K562 (cell line): Measurements from ENCODE around the gene CASKIN1. TPM values are rescaled to one million over a fixed set of nuclear protein-coding genes. Genes with fewer than 3 reads are reported as not detected.

ENCODE experiments used
- ATAC-seq: fragments of 200-7000 bp; cut with Tn5 transposase; 3 replicates; pipeline ENCODE4 v1.9.1; 2020; ENCODE audit warnings: moderate library complexity
- BruUV-seq: library from RNA; stranded (reverse); fragments of 400-500 nt; replicated peaks from 2 replicates; lab custom pipeline; 2021; lab: Mats Ljungman, UMichigan
- CTCF ChIA-PET: fragments of 300-600 bp; formaldehyde crosslinking; extraction: SDS; loops from one replicate; lab custom pipeline; 2021; ENCODE audit warnings: low intra/inter-chr PET ratio; lab: Yijun Ruan, JAX
- POLR2A ChIA-PET: fragments of 300-600, 350-650 bp; sonication (Branson Sonifier 250); formaldehyde crosslinking; extraction: SDS; loops from one replicate; lab custom pipeline; 2021; ENCODE audit warnings: antibody characterized with exemption, inconsistent platforms; lab: Yijun Ruan, JAX
- DNase-seq, 4 experiments: peaks; one replicate each; pipeline versions ENCODE4 v3.0.0 to v3.0.0-alpha.2; 2011 to 2018; ENCODE audit warnings: low spot score in 3 of 4, mixed read lengths in 3 of 4; ENCODE audit errors: extremely low read depth in 1 of 4
- FAIRE-seq: peaks from 2 replicates; lab custom pipeline; 2011; peaks lifted over from hg19 to GRCh38; lab: Jason Lieb, UNC
- H2AFZ ChIP-seq: 2 replicates; pipeline ENCODE4 v1.6.0; 2011; ENCODE audit warnings: low read depth, low read length, control low read depth, inconsistent platforms
- H3K27ac ChIP-seq: fragments of 200-600 bp; 3 replicates; pipeline ENCODE4 v1.8.0; 2011; ENCODE audit warnings: low read depth, mild to moderate bottlenecking, control low read depth, inconsistent platforms, low read length, moderate library complexity, mixed read lengths; ENCODE audit errors: extremely low read depth
- H3K27me3 ChIP-seq, 2 experiments: fragments of 300-600 bp in 1 of 2; 2 replicates in 1 of 2; 3 replicates in 1 of 2; pipeline versions ENCODE4 v1.6.0 to v1.8.0; 2011; ENCODE audit warnings: inconsistent platforms in 2 of 2, low read length in 2 of 2, mild to moderate bottlenecking in 1 of 2, mixed read lengths in 1 of 2, moderate library complexity in 1 of 2; ENCODE audit not compliant: control insufficient read depth in 2 of 2, insufficient read depth in 2 of 2
- H3K36me3 ChIP-seq: fragments of 300-600 bp; 3 replicates; pipeline ENCODE4 v1.8.0; 2011; ENCODE audit warnings: mild to moderate bottlenecking, low read length, inconsistent platforms; ENCODE audit not compliant: control insufficient read depth, insufficient read depth
- H3K4me1 ChIP-seq, 2 experiments: fragments of 200-600 bp in 1 of 2; replicated peaks in 1 of 2; 2 replicates in 1 of 2; 3 replicates in 1 of 2; pipeline versions ENCODE4 v1.5.1 to v1.8.0; 2011; ENCODE audit warnings: inconsistent platforms in 2 of 2, low read length in 2 of 2, mild to moderate bottlenecking in 1 of 2, mixed read lengths in 1 of 2, moderate library complexity in 1 of 2; ENCODE audit not compliant: control insufficient read depth in 2 of 2, insufficient read depth in 2 of 2
- H3K4me2 ChIP-seq: 2 replicates; pipeline ENCODE4 v1.6.1; 2011; ENCODE audit warnings: low read length, control low read depth, inconsistent platforms, mixed read lengths; ENCODE audit not compliant: insufficient read depth
- H3K4me3 ChIP-seq: fragments of 200-600 bp; sonication (generic), shearing (Covaris generic); 2 replicates; pipeline ENCODE4 v1.5.1; 2016; ENCODE audit warnings: control low read depth, inconsistent platforms
- H3K79me2 ChIP-seq: fragments of 200-600 bp; 3 replicates; pipeline ENCODE4 v1.8.0; 2011; ENCODE audit warnings: low read length, inconsistent platforms; ENCODE audit not compliant: control insufficient read depth, insufficient read depth
- H3K9ac ChIP-seq, 2 experiments: 2 replicates each; pipeline versions ENCODE4 v1.6.0 to v1.6.1; 2011; ENCODE audit warnings: low read depth in 2 of 2, low read length in 2 of 2, control low read depth in 1 of 2, inconsistent platforms in 1 of 2, mild to moderate bottlenecking in 1 of 2, mixed read lengths in 1 of 2; ENCODE audit not compliant: insufficient read depth in 1 of 2
- H3K9me1 ChIP-seq: one replicate; pipeline ENCODE4 v1.6.0; 2011; ENCODE audit warnings: inconsistent platforms, mild to moderate bottlenecking, low read length, moderate library complexity; ENCODE audit not compliant: control insufficient read depth, insufficient read depth
- H3K9me3 ChIP-seq: replicated peaks from 2 replicates; pipeline ENCODE4 v1.5.1; 2011; ENCODE audit warnings: low read depth, low read length, inconsistent platforms; ENCODE audit not compliant: control insufficient read depth, insufficient read depth
- H4K20me1 ChIP-seq: replicated peaks from 2 replicates; pipeline ENCODE4 v1.6.1; 2011; ENCODE audit warnings: low read length, inconsistent platforms, mixed read lengths; ENCODE audit not compliant: control insufficient read depth, insufficient read depth
- MECOM ChIP-seq: fragments of 250-450 bp; sonication (Bioruptor Pico); IDR thresholded peaks from 2 replicates; pipeline ENCODE4 v1.8.0; 2022; ENCODE audit warnings: inconsistent platforms
- PRPF4 ChIP-seq: fragments of 200-400 bp; formaldehyde crosslinking; IDR thresholded peaks from one replicate; pipeline ENCODE4 v1.6.1; 2017; ENCODE audit warnings: low read length, low read depth, mild to moderate bottlenecking; ENCODE audit not compliant: insufficient read depth, poor library complexity, severe bottlenecking
- TCF7L2 ChIP-seq: fragments of 150-350 bp; IDR thresholded peaks from 2 replicates; pipeline ENCODE4 v1.6.1; 2016; ENCODE audit warnings: low read depth, mild to moderate bottlenecking, low read length, moderate library complexity
- ZNF232 ChIP-seq: sonication (generic); formaldehyde crosslinking; IDR thresholded peaks from 2 replicates; pipeline ENCODE4 v1.8.0; 2022; ENCODE audit warnings: mild to moderate bottlenecking, missing genetic modification reagents
- whole genome bisulfite sequencing: fragments of 100-300 bp; shearing (Covaris generic); methylation state at CpG from one replicate; pipeline ENCODE4 v1.1.6; 2016; ENCODE audit warnings: low coverage, mixed read lengths; ENCODE audit not compliant: insufficient coverage; ENCODE audit errors: missing lambda C conversion rate; 5-methylcytosine and 5-hydroxymethylcytosine counted together
- in situ Hi-C: fragments of 300-500 bp; cut with MboI; formaldehyde crosslinking; loops from 4 replicates; pipeline ENCODE4 v1.15.0; 2018; ENCODE audit warnings: inconsistent platforms, mixed read lengths
- intact Hi-C: fragments of 100-400 bp; cut with micrococcal nuclease; formaldehyde crosslinking; loops from 2 replicates; pipeline ENCODE4 v1.14.2; 2022
- polyA plus RNA-seq, 8 experiments: library from polyadenylated mRNA; depleted of rRNA in 4 of 8; stranded (reverse) in 5 of 8; unstranded in 3 of 8; fragments of >200 nt; fragmentation: Nextera tagmentation in 2 of 8; fragmentation: Illumina TruSeq in 1 of 8; extraction: Ambion mirVana in 2 of 8; extraction: Trizol in 1 of 8; gene quantifications; 2 replicates each; pipeline versions ENCODE4 v1.2.1 to v1.2.3, GENCODE V29; 2011 to 2014; ENCODE audit warnings: inconsistent platforms in 1 of 8, missing spikeins in 1 of 8
- total RNA-seq, 7 experiments: library from RNA; depleted of rRNA in 6 of 7; stranded (reverse); fragments of >200 nt in 6 of 7; fragmentation: Illumina TruSeq in 2 of 7; extraction: Trizol in 2 of 7; gene quantifications; 2 replicates each; pipeline versions ENCODE4 v1.2.1 to v1.2.3, GENCODE V29; 2011 to 2021; ENCODE audit warnings: low replicate concordance in 1 of 7

The CASKIN1 gene
- total and polyA plus RNA-seq, 9 of the 15 experiments (the other 6 are each of a cell fraction or from before 2014, with no cell fraction given): 0.15 to 4.5 (median 1.5) TPM; not detected in 2

- TF ChIP-seq MECOM (CRISPR knock-in tag): no peak
- TF ChIP-seq, all 486 proteins: peak for 0
- Histone ChIP-seq H3K36me3 (peaks cover 63% of the 10 kb centered on the region), H3K9me1 (no peaks in the 10 kb centered on the region), H3K4me1 (peaks cover 0 to 54% of the 10 kb centered on the region in 2 experiments; a peak in 2 of 5 replicates), H2AFZ (no peak overlapping the region), H4K20me1 (no peaks in the 10 kb centered on the region), H3K27me3 (no peaks in the 10 kb centered on the region), H3K4me2 (no peak overlapping the region), H3K4me3 (no peak overlapping the region), H3K9me3 (peaks cover 3% of the 10 kb centered on the region), H3K79me2 (peaks cover 40% of the 10 kb centered on the region), H3K27ac (no peak overlapping the region), H3K9ac (peak overlapping the region in 1 of 2 experiments; percentile 68; a peak in 1 of 4 replicates)
- 86% methylated on average over 5 of the region's 12 CpGs for WGBS
- FAIRE-seq (no peak), ATAC-seq (no peak), DNase-seq (no peak)
- in situ Hi-C loops: no loop called here
- CTCF ChIA-PET: no interaction called here
- BruUV-seq: no TSS peak
- POLR2A ChIA-PET: interaction anchor here (4.8 kb wide), 1 partner anchor 11 kb away, joined by 46 read pairs; the partner anchor contains the start of gene TRAF7
- intact Hi-C loops: no loop called here
Observed at GRCh38 chr16:2165861-2166260, 30.5 kb downstream of the CASKIN1 start.

DNA sequence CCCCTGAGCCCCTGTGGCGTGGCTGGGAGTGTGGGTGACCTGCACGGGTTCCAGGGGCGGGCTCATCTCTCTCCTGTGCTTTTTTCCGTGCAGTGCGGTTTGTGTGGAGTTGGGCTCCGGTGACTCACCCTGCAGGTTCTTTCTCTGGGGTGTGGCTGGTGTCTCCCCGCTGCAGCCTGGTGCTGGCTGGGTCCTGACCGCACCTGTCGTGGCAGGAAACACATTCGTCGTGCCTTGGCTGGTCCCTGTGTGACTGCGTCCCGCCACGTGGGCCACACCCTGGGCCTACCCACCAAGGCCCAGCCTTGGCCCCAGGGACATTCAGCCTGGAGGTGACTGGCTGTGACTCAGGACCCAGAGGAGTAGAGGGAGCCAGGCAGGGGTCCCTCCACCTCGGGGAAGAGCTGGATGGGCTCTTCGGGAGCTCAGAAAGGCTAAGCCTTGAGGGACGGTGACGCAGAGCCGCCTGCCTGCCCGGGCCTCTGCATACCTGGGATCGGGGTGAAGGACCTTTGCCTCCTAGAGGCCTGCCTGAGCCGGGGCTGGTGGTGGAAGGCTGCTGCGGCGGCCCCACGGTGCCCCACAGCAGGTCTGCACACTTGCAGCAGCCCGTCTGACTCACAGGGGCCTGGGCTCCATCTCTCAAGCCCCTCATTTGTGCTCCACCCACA lies 33.1 kb downstream of the CASKIN1 start:
- WGBS: 99% methylated on average over 11 of the region's 26 CpGs
- BruUV-seq: no TSS peak

More for the DNA sequence above, 33.1 kb downstream of the CASKIN1 start:
- Histone ChIP-seq H3K9ac (peak overlapping the region in 1 of 2 experiments; percentile 45; a peak in 1 of 4 replicates), H3K9me1 (no peaks in the 10 kb centered on the region), H3K27ac (no peak overlapping the region), H3K9me3 (peaks cover 3% of the 10 kb centered on the region), H3K4me1 (peaks cover 0 to 55% of the 10 kb centered on the region in 2 experiments; a peak in 2 of 5 replicates), H3K4me3 (no peak overlapping the region), H3K4me2 (no peak overlapping the region), H3K27me3 (no peaks in the 10 kb centered on the region), H4K20me1 (peaks cover 1% of the 10 kb centered on the region; the same call in 1 of the 2 replicates), H2AFZ (no peak overlapping the region), H3K36me3 (peaks cover 60% of the 10 kb centered on the region), H3K79me2 (peaks cover 63% of the 10 kb centered on the region)
- ChIA-PET POLR2A (no interaction called here), CTCF (no interaction called here)
- intact Hi-C loops (no loop called here), in situ Hi-C loops (no loop called here)
- no peak for DNase-seq
- FAIRE-seq: no peak
- TF ChIP-seq PRPF4 (no peak), ZNF232 (CRISPR knock-in tag) (no peak), TCF7L2 (no peak)
- no peak for ATAC-seq
